ENCODE results near the gene MRTFB.

GRCh38 chr16:14164916-14165662, 94.0 kb downstream of the MRTFB start:
- TF ChIP-seq CTCF (IDR thresholded peaks at IDR 0.05; ENCODE audit: low read length), result no peak
- TF ChIP-seq EZH2phosphoT487 (IDR thresholded peaks at IDR 0.05; ENCODE audit: low read length), result no peak
